ENCODE measurements around the gene ANKEF1. TPM values are rescaled to one million over a fixed set of nuclear protein-coding genes. Genes with fewer than 3 reads are reported as not detected.

The ANKEF1 gene
- total and polyA plus RNA-seq, 7 experiments from 2014 or later = 1.5 to 8.9 (median 5.8) TPM

GRCh38 chr20:10007158-10007557, 27.6 kb upstream of the ANKEF1 start:
- H3K27ac ChIP-seq (ENCODE audit: low read depth, low read length) = no peak overlapping the region
- no peak overlapping the region for H3K27ac Mint-ChIP-seq
- no peaks in the 10 kb centered on the region for H3K36me3 Mint-ChIP-seq
- no peak overlapping the region for H3K4me3 ChIP-seq (ENCODE audit: low read length)
- intact Hi-C loops (cut with micrococcal nuclease) = no loop called here
- no peak overlapping the region for H3K4me3 Mint-ChIP-seq
- ChIA-PET CTCF (no interaction called here), POLR2A (no interaction called here)
- no peaks in the 10 kb centered on the region for H3K9me3 Mint-ChIP-seq
- no peaks in the 10 kb centered on the region for H3K4me1 Mint-ChIP-seq
- ATAC-seq = no peak
- no peaks in the 10 kb centered on the region for H3K27me3 ChIP-seq (ENCODE audit: control insufficient read depth in 2 of 2, insufficient read depth in 2 of 2, low read length in 2 of 2)
- no peaks in the 10 kb centered on the region for H3K4me1 ChIP-seq (ENCODE audit: control insufficient read depth in 2 of 2, insufficient read depth in 2 of 2, low read length in 2 of 2)
- H3K9me3 ChIP-seq (ENCODE audit: control insufficient read depth in 2 of 3, low read length in 3 of 3) = no peaks in the 10 kb centered on the region
- H3K27me3 Mint-ChIP-seq = peaks cover 0 to 23% (median 10%) of the 10 kb centered on the region in 5 donors
- no peak for DNase-seq
- no peaks in the 10 kb centered on the region for H3K36me3 ChIP-seq (ENCODE audit: control insufficient read depth in 2 of 3, insufficient read depth in 3 of 3, low read length in 3 of 3)

- Histone ChIP-seq H3K9me3 (ENCODE audit: control insufficient read depth in 2 of 3, low read length in 3 of 3) (no peaks in the 10 kb centered on the region), H3K27me3 (ENCODE audit: control insufficient read depth in 2 of 2, insufficient read depth in 2 of 2, low read length in 2 of 2) (no peaks in the 10 kb centered on the region), H3K36me3 (ENCODE audit: control insufficient read depth in 2 of 3, insufficient read depth in 3 of 3, low read length in 3 of 3) (no peaks in the 10 kb centered on the region), H3K4me3 (ENCODE audit: low read length) (no peak overlapping the region), H3K27ac (ENCODE audit: low read depth, low read length) (no peak overlapping the region), H3K4me1 (ENCODE audit: control insufficient read depth in 2 of 2, insufficient read depth in 2 of 2, low read length in 2 of 2) (no peaks in the 10 kb centered on the region)
- Mint-ChIP-seq H3K36me3 (no peaks in the 10 kb centered on the region), H3K27ac (no peak overlapping the region), H3K9me3 (no peaks in the 10 kb centered on the region), H3K27me3 (peaks cover 0 to 23% (median 10%) of the 10 kb centered on the region in 5 donors), H3K4me3 (no peak overlapping the region), H3K4me1 (no peaks in the 10 kb centered on the region)
- POLR2A ChIA-PET = no interaction called here
- DNase-seq (no peak), ATAC-seq (no peak)
- CTCF ChIA-PET = no interaction called here
- intact Hi-C loops (cut with micrococcal nuclease) = no loop called here
Measured at GRCh38 chr20:10007747-10008146, 27.0 kb upstream of the ANKEF1 start.

GRCh38 chr20:10012464-10012863, 22.3 kb upstream of the ANKEF1 start:
- Mint-ChIP-seq H3K4me3 (no peak overlapping the region), H3K27me3 (peaks cover 0 to 11% (median 4%) of the 10 kb centered on the region in 5 donors), H3K27ac (no peak overlapping the region), H3K9me3 (no peaks in the 10 kb centered on the region), H3K36me3 (no peaks in the 10 kb centered on the region), H3K4me1 (no peaks in the 10 kb centered on the region)
- no peaks in the 10 kb centered on the region for H3K4me1 ChIP-seq (ENCODE audit: control insufficient read depth in 2 of 2, insufficient read depth in 2 of 2, low read length in 2 of 2)
- POLR2A ChIA-PET = no interaction called here
- CTCF ChIA-PET = no interaction called here
- ATAC-seq (no peak), DNase-seq (no peak)
- no peaks in the 10 kb centered on the region for H3K27me3 ChIP-seq (ENCODE audit: control insufficient read depth in 2 of 2, insufficient read depth in 2 of 2, low read length in 2 of 2)
- no peak overlapping the region for H3K4me3 ChIP-seq (ENCODE audit: low read length)
- intact Hi-C loops (cut with micrococcal nuclease) = no loop called here
- H3K36me3 ChIP-seq (ENCODE audit: control insufficient read depth in 2 of 3, insufficient read depth in 3 of 3, low read length in 3 of 3) = no peaks in the 10 kb centered on the region
- H3K27ac ChIP-seq (ENCODE audit: low read depth, low read length) = no peak overlapping the region
- H3K9me3 ChIP-seq (ENCODE audit: control insufficient read depth in 2 of 3, low read length in 3 of 3) = no peaks in the 10 kb centered on the region

- Histone ChIP-seq H3K4me3 (ENCODE audit: low read length) (no peak overlapping the region), H3K27me3 (ENCODE audit: control insufficient read depth in 2 of 2, insufficient read depth in 2 of 2, low read length in 2 of 2) (no peaks in the 10 kb centered on the region), H3K36me3 (ENCODE audit: control insufficient read depth in 2 of 3, insufficient read depth in 3 of 3, low read length in 3 of 3) (no peaks in the 10 kb centered on the region), H3K4me1 (ENCODE audit: control insufficient read depth in 2 of 2, insufficient read depth in 2 of 2, low read length in 2 of 2) (no peaks in the 10 kb centered on the region), H3K9me3 (ENCODE audit: control insufficient read depth in 2 of 3, low read length in 3 of 3) (no peaks in the 10 kb centered on the region), H3K27ac (ENCODE audit: low read depth, low read length) (no peak overlapping the region)
- no peak for DNase-seq
- Mint-ChIP-seq H3K36me3 (no peaks in the 10 kb centered on the region), H3K4me3 (no peak overlapping the region), H3K27ac (peak overlapping the region in 1 of 9 donors; percentile 15), H3K4me1 (no peaks in the 10 kb centered on the region), H3K9me3 (no peaks in the 10 kb centered on the region), H3K27me3 (peaks cover 0 to 7% (median 4%) of the 10 kb centered on the region in 5 donors)
- no peak for ATAC-seq
- POLR2A ChIA-PET = no interaction called here
- CTCF ChIA-PET = no interaction called here
- intact Hi-C loops (cut with micrococcal nuclease) = no loop called here
Measured at GRCh38 chr20:10014431-10014830, 20.4 kb upstream of the ANKEF1 start.

GRCh38 chr20:10020937-10021336, 13.8 kb upstream of the ANKEF1 start:
- peaks cover 0 to 7% (median 0%) of the 10 kb centered on the region in 7 donors for H3K4me1 Mint-ChIP-seq
- DNase-seq (no peak), ATAC-seq (no peak)
- no peaks in the 10 kb centered on the region for H3K4me1 ChIP-seq (ENCODE audit: control insufficient read depth in 2 of 2, insufficient read depth in 2 of 2, low read length in 2 of 2)
- intact Hi-C loops (cut with micrococcal nuclease) = no loop called here
- no peaks in the 10 kb centered on the region for H3K9me3 ChIP-seq (ENCODE audit: control insufficient read depth in 2 of 3, low read length in 3 of 3)
- no peak overlapping the region for H3K27ac Mint-ChIP-seq
- peaks cover 16 to 43% (median 20%) of the 10 kb centered on the region in 5 donors for H3K27me3 Mint-ChIP-seq
- H3K27ac ChIP-seq (ENCODE audit: low read depth, low read length) = no peak overlapping the region
- H3K4me3 Mint-ChIP-seq = no peak overlapping the region
- no peaks in the 10 kb centered on the region for H3K27me3 ChIP-seq (ENCODE audit: control insufficient read depth in 2 of 2, insufficient read depth in 2 of 2, low read length in 2 of 2)
- POLR2A ChIA-PET = no interaction called here
- no peak overlapping the region for H3K4me3 ChIP-seq (ENCODE audit: low read length)
- H3K36me3 ChIP-seq (ENCODE audit: control insufficient read depth in 2 of 3, insufficient read depth in 3 of 3, low read length in 3 of 3) = no peaks in the 10 kb centered on the region
- peaks cover 0 to 4% (median 0%) of the 10 kb centered on the region in 11 donors for H3K9me3 Mint-ChIP-seq
- peaks cover 0 to 5% (median 0%) of the 10 kb centered on the region in 5 donors for H3K36me3 Mint-ChIP-seq
- CTCF ChIA-PET = no interaction called here

GRCh38 chr20:10022625-10023024, 12.2 kb upstream of the ANKEF1 start:
- Mint-ChIP-seq H3K36me3 (peaks cover 0 to 5% (median 0%) of the 10 kb centered on the region in 5 donors), H3K27me3 (peaks cover 16 to 57% (median 29%) of the 10 kb centered on the region in 5 donors), H3K4me3 (no peak overlapping the region), H3K9me3 (peaks cover 0 to 10% (median 2%) of the 10 kb centered on the region in 11 donors), H3K4me1 (peaks cover 0 to 7% (median 0%) of the 10 kb centered on the region in 7 donors), H3K27ac (no peak overlapping the region)
- H3K27ac ChIP-seq (ENCODE audit: low read depth, low read length) = no peak overlapping the region
- POLR2A ChIA-PET = no interaction called here
- no peak for ATAC-seq
- no peak overlapping the region for H3K4me3 ChIP-seq (ENCODE audit: low read length)
- no peaks in the 10 kb centered on the region for H3K27me3 ChIP-seq (ENCODE audit: control insufficient read depth in 2 of 2, insufficient read depth in 2 of 2, low read length in 2 of 2)
- H3K9me3 ChIP-seq (ENCODE audit: control insufficient read depth in 2 of 3, low read length in 3 of 3) = no peaks in the 10 kb centered on the region
- CTCF ChIA-PET = no interaction called here
- no peaks in the 10 kb centered on the region for H3K4me1 ChIP-seq (ENCODE audit: control insufficient read depth in 2 of 2, insufficient read depth in 2 of 2, low read length in 2 of 2)
- DNase-seq = no peak
- no peaks in the 10 kb centered on the region for H3K36me3 ChIP-seq (ENCODE audit: control insufficient read depth in 2 of 3, insufficient read depth in 3 of 3, low read length in 3 of 3)
- intact Hi-C loops (cut with micrococcal nuclease) = no loop called here

GRCh38 chr20:10023911-10024310, 10.9 kb upstream of the ANKEF1 start:
- no peak overlapping the region for H3K4me3 Mint-ChIP-seq
- DNase-seq (no peak), ATAC-seq (no peak)
- CTCF ChIA-PET = no interaction called here
- Histone ChIP-seq H3K9me3 (ENCODE audit: control insufficient read depth in 2 of 3, low read length in 3 of 3) (no peaks in the 10 kb centered on the region), H3K27ac (ENCODE audit: low read depth, low read length) (no peak overlapping the region), H3K4me1 (ENCODE audit: control insufficient read depth in 2 of 2, insufficient read depth in 2 of 2, low read length in 2 of 2) (no peaks in the 10 kb centered on the region), H3K36me3 (ENCODE audit: control insufficient read depth in 2 of 3, insufficient read depth in 3 of 3, low read length in 3 of 3) (no peaks in the 10 kb centered on the region), H3K27me3 (ENCODE audit: control insufficient read depth in 2 of 2, insufficient read depth in 2 of 2, low read length in 2 of 2) (no peaks in the 10 kb centered on the region), H3K4me3 (ENCODE audit: low read length) (no peak overlapping the region)
- peaks cover 0 to 11% (median 2%) of the 10 kb centered on the region in 11 donors for H3K9me3 Mint-ChIP-seq
- peaks cover 16 to 57% (median 39%) of the 10 kb centered on the region in 5 donors for H3K27me3 Mint-ChIP-seq
- intact Hi-C loops (cut with micrococcal nuclease) = no loop called here
- H3K27ac Mint-ChIP-seq = no peak overlapping the region
- H3K36me3 Mint-ChIP-seq = peaks cover 0 to 5% (median 0%) of the 10 kb centered on the region in 5 donors
- POLR2A ChIA-PET = no interaction called here
- peaks cover 0 to 7% (median 0%) of the 10 kb centered on the region in 7 donors for H3K4me1 Mint-ChIP-seq

Data from naive thymus-derived CD4-positive, alpha-beta T cell (primary cell).